ENCODE results near the gene NID2.

NID2 gene

DNA sequence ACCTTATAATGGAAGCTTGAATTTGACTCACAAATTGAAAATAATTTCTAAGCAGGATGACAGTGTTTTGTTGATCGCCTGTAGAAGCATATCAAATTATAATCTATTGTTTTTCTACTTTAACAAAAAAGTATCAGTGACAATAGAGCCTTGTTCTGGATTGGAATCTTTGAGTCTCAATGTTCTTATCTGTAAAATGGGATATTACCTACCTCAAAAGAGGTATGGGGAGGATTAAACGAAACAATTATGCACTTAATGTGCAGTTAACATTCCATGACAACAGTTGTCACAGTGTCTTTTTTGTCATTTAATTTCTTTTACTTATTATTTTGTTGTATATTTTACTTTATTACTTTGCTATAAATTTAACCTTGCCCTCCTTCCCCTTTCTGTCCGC, 78.4 kb downstream of the NID2 start:
- TF ChIP-seq, protein P1, sequence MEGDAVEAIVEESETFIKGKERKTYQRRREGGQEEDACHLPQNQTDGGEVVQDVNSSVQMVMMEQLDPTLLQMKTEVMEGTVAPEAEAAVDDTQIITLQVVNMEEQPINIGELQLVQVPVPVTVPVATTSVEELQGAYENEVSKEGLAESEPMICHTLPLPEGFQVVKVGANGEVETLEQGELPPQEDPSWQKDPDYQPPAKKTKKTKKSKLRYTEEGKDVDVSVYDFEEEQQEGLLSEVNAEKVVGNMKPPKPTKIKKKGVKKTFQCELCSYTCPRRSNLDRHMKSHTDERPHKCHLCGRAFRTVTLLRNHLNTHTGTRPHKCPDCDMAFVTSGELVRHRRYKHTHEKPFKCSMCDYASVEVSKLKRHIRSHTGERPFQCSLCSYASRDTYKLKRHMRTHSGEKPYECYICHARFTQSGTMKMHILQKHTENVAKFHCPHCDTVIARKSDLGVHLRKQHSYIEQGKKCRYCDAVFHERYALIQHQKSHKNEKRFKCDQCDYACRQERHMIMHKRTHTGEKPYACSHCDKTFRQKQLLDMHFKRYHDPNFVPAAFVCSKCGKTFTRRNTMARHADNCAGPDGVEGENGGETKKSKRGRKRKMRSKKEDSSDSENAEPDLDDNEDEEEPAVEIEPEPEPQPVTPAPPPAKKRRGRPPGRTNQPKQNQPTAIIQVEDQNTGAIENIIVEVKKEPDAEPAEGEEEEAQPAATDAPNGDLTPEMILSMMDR (IDR thresholded peaks at IDR 0.05; ENCODE audit: low read depth, low read length): no peak
- no peak for DNase-seq (ENCODE audit: extremely low read depth, low read depth)

DNA sequence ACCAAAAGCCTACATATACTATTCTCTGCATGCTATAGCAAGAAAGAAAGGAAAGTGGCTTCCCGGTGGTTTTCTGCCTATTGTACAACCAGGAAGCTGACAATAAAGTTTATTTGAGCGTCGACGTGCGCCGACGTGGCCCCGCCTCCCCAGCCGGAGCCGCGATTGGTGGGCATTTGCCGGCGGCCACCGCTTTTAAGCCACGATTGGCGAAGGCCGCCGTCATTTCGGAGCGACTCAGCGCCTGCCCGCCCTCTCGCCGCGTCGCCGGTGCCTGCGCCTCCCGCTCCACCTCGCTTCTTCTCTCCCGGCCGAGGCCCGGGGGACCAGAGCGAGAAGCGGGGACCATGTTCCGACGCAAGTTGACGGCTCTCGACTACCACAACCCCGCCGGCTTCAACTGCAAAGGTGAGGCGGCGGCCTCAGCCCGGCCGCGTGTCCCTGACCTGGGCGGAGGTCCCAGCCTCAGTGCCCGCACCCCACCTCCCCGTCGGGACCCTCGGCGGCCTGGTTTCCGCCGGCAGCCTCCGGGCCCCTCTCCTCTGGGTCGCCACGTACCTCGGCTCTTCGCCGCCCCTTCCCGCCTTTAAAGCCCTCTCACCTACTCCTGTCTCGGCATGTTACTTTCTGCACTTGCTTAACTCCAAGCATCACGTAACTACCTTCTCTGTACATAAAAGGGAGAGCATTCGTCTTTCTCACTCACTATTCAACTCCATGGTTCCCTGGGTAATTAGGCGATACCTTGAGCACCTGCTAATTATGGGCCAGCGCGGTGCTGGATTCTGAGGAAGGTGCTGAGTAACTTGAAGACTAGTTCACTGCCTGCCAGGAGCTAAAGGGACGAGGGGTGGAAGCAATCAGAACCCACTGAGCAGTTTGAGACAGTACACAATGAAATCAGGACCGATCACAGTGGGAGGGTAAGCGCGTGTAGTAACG, 79.3 kb downstream of the NID2 start, which contains the start of gene RTRAF:
TSS of gene RTRAF (plus strand) at position 254 of the 942 bp plus-strand sequence. CDS start at position 348, 94 bp downstream.
- TF ChIP-seq, protein P1 (IDR thresholded peaks at IDR 0.05; ENCODE audit: low read depth, low read length): no peak
- DNase-seq (ENCODE audit: extremely low read depth, low read depth): peak; percentile 82

DNA sequence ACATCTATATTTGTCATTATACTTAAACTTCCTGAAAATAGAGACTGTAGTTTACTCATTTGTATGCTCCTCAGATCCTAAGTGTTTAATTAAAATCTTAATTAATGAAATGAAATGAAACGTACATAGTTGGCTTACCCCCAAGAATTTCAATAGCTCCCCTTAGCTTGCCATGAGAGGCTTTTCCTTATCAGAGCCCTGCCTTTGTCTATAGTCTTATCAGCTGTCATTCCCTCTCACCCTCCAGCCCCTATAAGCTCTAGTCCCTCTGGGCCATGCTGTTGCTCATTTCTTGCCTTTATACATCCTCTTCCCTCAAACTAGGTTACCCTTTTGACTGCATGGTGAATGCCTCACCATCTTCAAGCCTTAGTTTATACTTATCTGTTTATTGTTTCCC, 80.6 kb downstream of the NID2 start:
- TF ChIP-seq, protein P1 (IDR thresholded peaks at IDR 0.05; ENCODE audit: low read depth, low read length): no peak
- no peak for DNase-seq (ENCODE audit: extremely low read depth, low read depth)

DNA sequence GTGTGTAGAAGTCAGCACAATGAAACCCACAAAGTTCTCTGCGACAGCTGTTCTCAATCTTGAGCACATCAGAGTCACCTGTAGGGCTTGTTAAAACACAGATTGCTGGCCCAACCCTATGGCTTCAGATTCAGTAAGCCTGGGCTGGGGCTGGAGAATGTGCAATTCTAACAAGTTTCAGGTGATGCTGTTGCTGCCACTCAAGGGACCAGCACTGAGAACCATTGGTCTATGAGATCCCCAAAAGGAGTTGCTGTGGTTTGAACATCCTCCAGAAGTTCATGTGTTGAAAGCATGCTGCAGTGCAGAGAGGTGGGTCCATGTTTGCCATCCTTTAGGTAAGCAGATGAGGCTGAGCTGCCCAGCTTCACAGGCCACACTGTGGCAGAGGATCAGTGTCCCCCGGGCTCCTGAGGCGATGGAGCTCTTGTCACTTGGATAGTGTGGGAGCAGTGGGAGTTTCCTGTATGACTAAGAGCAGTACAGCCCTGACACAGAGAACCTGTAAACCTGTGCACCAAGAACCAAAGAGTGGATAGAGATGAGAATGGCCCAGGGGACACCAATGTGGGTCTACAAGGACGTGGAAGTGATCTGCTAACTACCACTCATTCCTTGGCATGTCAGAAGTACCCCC, 87.5 kb downstream of the NID2 start:
- TF ChIP-seq, protein P1 (IDR thresholded peaks at IDR 0.05; ENCODE audit: low read depth, low read length): no peak
- DNase-seq (ENCODE audit: extremely low read depth, low read depth): no peak

DNA sequence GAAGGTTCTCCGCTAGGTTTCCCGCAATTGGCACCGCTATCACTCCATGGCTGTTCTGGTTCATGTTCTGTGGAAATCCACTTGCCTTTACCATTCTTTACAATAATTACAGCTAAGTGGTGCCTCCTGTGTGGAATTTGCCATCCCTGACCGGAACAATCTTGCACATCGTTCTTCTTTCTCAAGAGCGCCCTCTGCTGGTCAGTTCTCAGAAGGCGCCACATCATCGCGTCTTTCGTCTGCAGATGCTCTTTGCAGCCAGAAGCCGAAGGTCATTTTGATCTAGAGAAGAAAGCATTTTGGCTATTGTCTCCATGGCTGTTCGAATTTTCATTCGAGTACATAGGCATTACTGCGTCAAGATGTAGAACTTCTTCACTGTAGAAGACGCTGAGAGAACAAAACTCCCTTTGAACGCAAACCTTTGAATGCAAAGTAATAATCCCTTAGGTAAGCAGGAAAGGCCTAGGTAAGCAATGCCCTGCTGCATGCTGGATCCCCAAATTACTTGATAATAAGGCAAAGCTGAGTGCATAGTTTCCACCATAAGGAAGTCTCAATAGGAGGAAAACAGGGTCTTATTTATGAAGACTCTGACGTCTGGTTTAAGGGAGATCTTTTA, 89.7 kb downstream of the NID2 start:
- DNase-seq (ENCODE audit: extremely low read depth, low read depth): peak; percentile 57
- TF ChIP-seq, protein P1 (IDR thresholded peaks at IDR 0.05; ENCODE audit: low read depth, low read length): peak; percentile 87

DNA sequence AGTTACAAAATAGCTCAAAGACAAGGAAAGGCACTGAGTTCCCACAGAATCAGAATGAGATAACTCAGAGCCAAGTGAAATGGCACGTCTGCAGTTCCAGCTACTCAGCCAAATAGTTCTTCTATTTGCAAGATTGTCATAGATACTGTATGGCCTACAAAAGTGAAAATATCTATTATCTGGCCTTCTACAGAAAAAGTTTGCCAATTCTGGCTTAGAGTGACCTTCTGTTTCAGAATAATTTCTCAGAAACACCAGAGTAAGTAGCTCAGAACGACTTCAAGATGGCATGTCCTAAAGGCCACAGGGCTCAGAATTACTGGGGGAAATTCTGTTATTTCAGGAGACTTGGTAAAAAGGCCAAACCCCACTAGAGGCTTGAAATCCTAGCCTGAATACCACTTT, 90.2 kb downstream of the NID2 start:
- DNase-seq (ENCODE audit: extremely low read depth, low read depth): no peak
- TF ChIP-seq, protein P1 (IDR thresholded peaks at IDR 0.05; ENCODE audit: low read depth, low read length): no peak
